ENCODE data around the gene TSHZ2. TPM values are rescaled to one million over a fixed set of nuclear protein-coding genes. Genes with fewer than 3 reads are reported as not detected.

Gene TSHZ2
- total RNA-seq, 1 donor = 3.6 TPM

GRCh38 chr20:53149148-53149889, 177.2 kb downstream of the TSHZ2 start:
- H3K27ac ChIP-seq (ENCODE audit: low read depth, low read length) = no peak overlapping the region

GRCh38 chr20:53149890-53150205, 177.7 kb downstream of the TSHZ2 start:
- no peak overlapping the region for H3K27ac ChIP-seq (ENCODE audit: low read depth, low read length)
- no peaks in the 10 kb centered on the region for H4K20me1 ChIP-seq (ENCODE audit: insufficient read depth, low read length)
- no peaks in the 10 kb centered on the region for H3K9me3 ChIP-seq (ENCODE audit: low read depth, low read length)
- no peak overlapping the region for H2AFZ ChIP-seq (ENCODE audit: low read length)
- H3K4me3 ChIP-seq (ENCODE audit: insufficient read depth, low read length) = no peak overlapping the region
- no peaks in the 10 kb centered on the region for H3K36me3 ChIP-seq (ENCODE audit: insufficient read depth, low read length)
- no peak overlapping the region for H3K4me2 ChIP-seq (ENCODE audit: insufficient read depth, low read length)
- no peaks in the 10 kb centered on the region for H3K27me3 ChIP-seq (ENCODE audit: insufficient read depth, low read length)
- H3K4me1 ChIP-seq (ENCODE audit: insufficient read depth, low read length) = peaks cover 4% of the 10 kb centered on the region
- no peaks in the 10 kb centered on the region for H3K79me2 ChIP-seq (ENCODE audit: insufficient read depth, low read length)
- TF ChIP-seq, protein P1, sequence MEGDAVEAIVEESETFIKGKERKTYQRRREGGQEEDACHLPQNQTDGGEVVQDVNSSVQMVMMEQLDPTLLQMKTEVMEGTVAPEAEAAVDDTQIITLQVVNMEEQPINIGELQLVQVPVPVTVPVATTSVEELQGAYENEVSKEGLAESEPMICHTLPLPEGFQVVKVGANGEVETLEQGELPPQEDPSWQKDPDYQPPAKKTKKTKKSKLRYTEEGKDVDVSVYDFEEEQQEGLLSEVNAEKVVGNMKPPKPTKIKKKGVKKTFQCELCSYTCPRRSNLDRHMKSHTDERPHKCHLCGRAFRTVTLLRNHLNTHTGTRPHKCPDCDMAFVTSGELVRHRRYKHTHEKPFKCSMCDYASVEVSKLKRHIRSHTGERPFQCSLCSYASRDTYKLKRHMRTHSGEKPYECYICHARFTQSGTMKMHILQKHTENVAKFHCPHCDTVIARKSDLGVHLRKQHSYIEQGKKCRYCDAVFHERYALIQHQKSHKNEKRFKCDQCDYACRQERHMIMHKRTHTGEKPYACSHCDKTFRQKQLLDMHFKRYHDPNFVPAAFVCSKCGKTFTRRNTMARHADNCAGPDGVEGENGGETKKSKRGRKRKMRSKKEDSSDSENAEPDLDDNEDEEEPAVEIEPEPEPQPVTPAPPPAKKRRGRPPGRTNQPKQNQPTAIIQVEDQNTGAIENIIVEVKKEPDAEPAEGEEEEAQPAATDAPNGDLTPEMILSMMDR (IDR thresholded peaks at IDR 0.05; ENCODE audit: extremely low read depth, low read depth, low read length) = no peak
- DNase-seq (ENCODE audit: insufficient read length, low spot score, missing footprints) = no peak

More at GRCh38 chr20:53149148-53149889, 177.2 kb downstream of the TSHZ2 start:
- Histone ChIP-seq H3K4me1 (ENCODE audit: insufficient read depth, low read length) (peaks cover 3% of the 10 kb centered on the region), H4K20me1 (ENCODE audit: insufficient read depth, low read length) (no peaks in the 10 kb centered on the region), H3K27me3 (ENCODE audit: insufficient read depth, low read length) (no peaks in the 10 kb centered on the region), H3K4me2 (ENCODE audit: insufficient read depth, low read length) (no peak overlapping the region), H3K9me3 (ENCODE audit: low read depth, low read length) (no peaks in the 10 kb centered on the region), H2AFZ (ENCODE audit: low read length) (no peak overlapping the region), H3K36me3 (ENCODE audit: insufficient read depth, low read length) (no peaks in the 10 kb centered on the region), H3K4me3 (ENCODE audit: insufficient read depth, low read length) (no peak overlapping the region), H3K79me2 (ENCODE audit: insufficient read depth, low read length) (no peaks in the 10 kb centered on the region)
- TF ChIP-seq, protein P1 (IDR thresholded peaks at IDR 0.05; ENCODE audit: extremely low read depth, low read depth, low read length) = no peak
- DNase-seq (ENCODE audit: insufficient read length, low spot score, missing footprints) = no peak

DNA sequence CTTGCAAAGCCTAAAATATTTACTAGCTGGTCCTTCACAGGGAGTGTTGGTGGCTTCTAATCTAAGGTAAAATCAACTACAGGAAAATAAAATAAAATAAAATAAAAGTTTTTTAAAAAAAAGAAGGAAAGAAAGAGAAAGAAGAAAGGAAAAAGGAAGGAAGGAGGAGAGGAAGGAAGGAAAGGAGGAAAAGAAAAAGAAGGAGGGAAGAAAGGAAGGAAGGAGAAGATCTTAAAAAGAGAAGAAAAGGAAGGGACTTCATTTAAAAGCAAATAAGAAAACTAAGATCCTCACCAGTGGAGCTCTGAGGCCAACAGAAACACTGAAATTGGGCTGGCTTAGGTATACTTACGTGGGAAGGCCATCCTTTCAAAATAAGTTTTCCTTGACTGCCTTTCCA, 178.4 kb downstream of the TSHZ2 start:
- H3K27ac ChIP-seq (ENCODE audit: low read depth, low read length) = no peak overlapping the region
- H3K9me3 ChIP-seq (ENCODE audit: low read depth, low read length) = no peaks in the 10 kb centered on the region
- H3K4me2 ChIP-seq (ENCODE audit: insufficient read depth, low read length) = no peak overlapping the region
- H3K4me3 ChIP-seq (ENCODE audit: insufficient read depth, low read length) = no peak overlapping the region
- no peaks in the 10 kb centered on the region for H3K36me3 ChIP-seq (ENCODE audit: insufficient read depth, low read length)
- H4K20me1 ChIP-seq (ENCODE audit: insufficient read depth, low read length) = no peaks in the 10 kb centered on the region
- TF ChIP-seq, protein P1 (IDR thresholded peaks at IDR 0.05; ENCODE audit: extremely low read depth, low read depth, low read length) = no peak
- H2AFZ ChIP-seq (ENCODE audit: low read length) = no peak overlapping the region
- peaks cover 4% of the 10 kb centered on the region for H3K4me1 ChIP-seq (ENCODE audit: insufficient read depth, low read length)
- no peak for DNase-seq (ENCODE audit: insufficient read length, low spot score, missing footprints)
- H3K79me2 ChIP-seq (ENCODE audit: insufficient read depth, low read length) = no peaks in the 10 kb centered on the region
- no peaks in the 10 kb centered on the region for H3K27me3 ChIP-seq (ENCODE audit: insufficient read depth, low read length)

DNA sequence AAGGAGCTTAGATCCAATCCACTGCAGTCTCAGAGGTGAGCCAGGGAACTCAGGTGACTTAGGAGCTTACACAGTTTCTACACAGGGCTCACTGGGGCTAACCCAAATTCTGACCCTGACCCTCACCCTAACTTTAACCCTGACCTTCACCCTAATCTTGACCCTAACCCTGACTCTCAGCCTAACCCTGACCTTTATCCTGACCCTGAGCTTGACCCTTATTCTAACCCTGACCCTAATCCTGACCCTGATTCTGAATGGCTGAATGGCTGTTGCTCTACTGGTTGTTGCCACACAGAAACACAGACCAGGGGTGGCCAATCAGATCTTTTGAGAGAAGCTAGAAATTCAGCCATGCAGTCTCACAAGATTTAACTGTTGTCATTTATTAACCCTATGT, 180.1 kb downstream of the TSHZ2 start:
- H3K27ac ChIP-seq (ENCODE audit: low read depth, low read length) = no peak overlapping the region
- TF ChIP-seq, protein P1 (IDR thresholded peaks at IDR 0.05; ENCODE audit: extremely low read depth, low read depth, low read length) = no peak
- DNase-seq (ENCODE audit: insufficient read length, low spot score, missing footprints) = no peak
- no peaks in the 10 kb centered on the region for H3K27me3 ChIP-seq (ENCODE audit: insufficient read depth, low read length)
- H4K20me1 ChIP-seq (ENCODE audit: insufficient read depth, low read length) = no peaks in the 10 kb centered on the region
- no peak overlapping the region for H3K4me2 ChIP-seq (ENCODE audit: insufficient read depth, low read length)
- H3K36me3 ChIP-seq (ENCODE audit: insufficient read depth, low read length) = no peaks in the 10 kb centered on the region
- no peak overlapping the region for H3K4me3 ChIP-seq (ENCODE audit: insufficient read depth, low read length)
- H2AFZ ChIP-seq (ENCODE audit: low read length) = no peak overlapping the region
- H3K9me3 ChIP-seq (ENCODE audit: low read depth, low read length) = no peaks in the 10 kb centered on the region
- peaks cover 4% of the 10 kb centered on the region for H3K4me1 ChIP-seq (ENCODE audit: insufficient read depth, low read length)
- H3K79me2 ChIP-seq (ENCODE audit: insufficient read depth, low read length) = no peaks in the 10 kb centered on the region
